Activated naive CD4-positive, alpha-beta T cell treated with Interleukin-2 at 50 U/mL for 16 hours (primary cell): ENCODE results near the gene ZAR1L.

Experiments used
- DNase-seq: peaks from one replicate; pipeline ENCODE4 v3.0.0-alpha.2; 2020

The ZAR1L gene

GRCh38 chr13:32254416-32254815 is 60.7 kb downstream of the ZAR1L start:
- DNase-seq = no peak

GRCh38 chr13:32253911-32254399 is 61.2 kb downstream of the ZAR1L start:
- DNase-seq = no peak
